WI38 (cell line): Measurements from ENCODE around the gene USP6NL.

Experiments used
- H3K4me3 ChIP-seq: 2 replicates; pipeline ENCODE4 v1.5.1; 2011; ENCODE audit warnings: low read depth, mild to moderate bottlenecking, control low read depth, low read length
- TF ChIP-seq, protein P1 (sequence below): IDR thresholded peaks from 2 replicates; pipeline ENCODE4 v1.5.1; 2012; ENCODE audit warnings: low read depth, mild to moderate bottlenecking, control low read depth, low read length

USP6NL gene

GRCh38 chr10:11509036-11509435 is 102.4 kb downstream of the USP6NL start:
- no peak overlapping the region for H3K4me3 ChIP-seq
- TF ChIP-seq, protein P1, sequence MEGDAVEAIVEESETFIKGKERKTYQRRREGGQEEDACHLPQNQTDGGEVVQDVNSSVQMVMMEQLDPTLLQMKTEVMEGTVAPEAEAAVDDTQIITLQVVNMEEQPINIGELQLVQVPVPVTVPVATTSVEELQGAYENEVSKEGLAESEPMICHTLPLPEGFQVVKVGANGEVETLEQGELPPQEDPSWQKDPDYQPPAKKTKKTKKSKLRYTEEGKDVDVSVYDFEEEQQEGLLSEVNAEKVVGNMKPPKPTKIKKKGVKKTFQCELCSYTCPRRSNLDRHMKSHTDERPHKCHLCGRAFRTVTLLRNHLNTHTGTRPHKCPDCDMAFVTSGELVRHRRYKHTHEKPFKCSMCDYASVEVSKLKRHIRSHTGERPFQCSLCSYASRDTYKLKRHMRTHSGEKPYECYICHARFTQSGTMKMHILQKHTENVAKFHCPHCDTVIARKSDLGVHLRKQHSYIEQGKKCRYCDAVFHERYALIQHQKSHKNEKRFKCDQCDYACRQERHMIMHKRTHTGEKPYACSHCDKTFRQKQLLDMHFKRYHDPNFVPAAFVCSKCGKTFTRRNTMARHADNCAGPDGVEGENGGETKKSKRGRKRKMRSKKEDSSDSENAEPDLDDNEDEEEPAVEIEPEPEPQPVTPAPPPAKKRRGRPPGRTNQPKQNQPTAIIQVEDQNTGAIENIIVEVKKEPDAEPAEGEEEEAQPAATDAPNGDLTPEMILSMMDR, result no peak

DNA sequence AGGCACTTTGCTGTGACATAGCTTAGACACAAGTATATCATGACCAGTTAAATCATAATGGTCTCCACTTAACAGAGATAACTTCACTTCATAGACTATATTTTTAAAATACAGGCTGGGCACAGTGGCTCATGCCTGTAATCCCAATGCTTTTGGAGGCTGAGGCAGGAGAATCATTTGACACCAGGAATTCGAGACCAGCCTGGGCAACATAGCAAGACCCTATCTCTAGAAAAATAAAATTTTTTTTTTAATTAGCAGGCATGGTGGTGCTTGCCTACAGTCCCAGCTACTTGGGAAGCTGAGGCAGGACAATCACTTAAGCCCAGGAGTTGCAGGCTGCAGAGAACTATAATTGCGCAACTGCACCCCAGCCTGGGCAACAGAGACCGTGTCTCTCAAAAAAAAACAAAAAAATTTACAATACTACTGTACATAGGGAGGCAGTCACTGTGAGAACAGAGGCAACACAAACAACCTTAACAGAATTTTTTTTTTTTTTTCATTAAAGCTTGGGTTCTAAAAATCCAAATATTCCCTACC is 105.1 kb downstream of the USP6NL start:
- TF ChIP-seq, protein P1, result no peak

GRCh38 chr10:11505639-11506038 is 105.8 kb downstream of the USP6NL start:
- TF ChIP-seq, protein P1, result no peak
- H3K4me3 ChIP-seq, result no peak overlapping the region

More for the DNA sequence above, 105.1 kb downstream of the USP6NL start:
- no peak overlapping the region for H3K4me3 ChIP-seq

DNA sequence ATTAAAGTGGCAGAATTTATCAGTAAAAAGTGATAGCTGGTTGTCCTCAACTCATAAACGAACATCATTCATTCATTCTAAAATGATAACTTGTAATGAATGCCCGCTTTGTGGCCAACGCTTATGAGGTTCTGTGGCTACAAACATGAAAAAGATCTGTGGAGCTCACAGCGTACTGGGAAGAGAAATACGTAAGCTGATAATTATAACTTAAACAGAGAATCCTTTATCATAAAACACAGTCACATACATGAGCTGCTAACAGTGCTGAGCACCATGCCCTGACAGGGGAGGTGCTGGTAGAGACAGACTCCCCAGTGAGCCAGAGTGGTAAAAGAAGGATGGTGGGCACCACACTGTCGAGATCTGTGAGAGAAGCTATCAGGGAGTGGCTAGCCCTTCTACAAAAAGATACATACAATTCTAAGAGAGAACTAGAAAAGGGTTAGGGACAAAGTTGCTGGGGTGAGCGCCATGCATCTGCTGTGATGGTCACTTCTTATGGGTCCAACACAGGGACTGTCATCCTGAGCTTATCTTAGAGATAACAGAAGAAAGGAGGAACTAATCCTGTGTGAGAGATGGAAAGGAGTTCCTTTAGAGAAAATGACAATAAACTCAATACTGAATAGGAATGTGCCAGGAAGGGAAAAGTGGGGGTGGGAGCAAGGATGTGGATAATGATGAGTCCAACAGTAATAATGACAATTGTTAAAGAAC is 106.7 kb downstream of the USP6NL start:
- no peak overlapping the region for H3K4me3 ChIP-seq
- TF ChIP-seq, protein P1, result no peak

GRCh38 chr10:11501600-11501999 is 109.8 kb downstream of the USP6NL start:
- TF ChIP-seq, protein P1, result no peak

DNA sequence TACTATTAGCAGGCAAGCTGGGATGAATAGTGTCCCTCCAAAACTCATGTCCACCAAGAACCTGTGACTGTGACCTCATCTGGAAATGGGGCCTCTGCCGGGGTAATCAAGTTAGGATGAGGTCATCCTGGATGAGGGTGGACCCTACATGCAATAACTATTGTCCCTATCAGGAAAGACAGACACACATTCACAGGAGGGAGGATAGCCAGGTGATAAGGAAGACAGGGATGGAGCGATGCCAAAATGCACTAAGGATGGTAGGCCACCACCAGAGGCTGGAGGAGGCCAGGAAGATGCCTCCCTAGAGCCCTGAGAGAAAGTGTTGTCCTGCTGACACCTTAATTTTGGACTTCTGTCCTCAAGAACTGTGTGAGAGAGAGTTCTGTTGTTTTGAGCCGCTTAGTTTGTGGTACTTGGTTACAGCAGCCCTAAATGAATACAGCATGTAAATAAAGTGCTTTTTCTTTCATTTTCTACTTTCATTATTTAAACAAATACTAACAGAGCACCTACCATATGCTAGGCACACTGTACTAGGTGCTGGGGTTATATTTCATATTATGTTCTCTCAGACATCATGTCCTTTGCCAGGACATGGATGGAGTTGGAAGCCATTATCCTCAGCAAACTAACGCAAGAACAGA is 111.9 kb downstream of the USP6NL start:
- TF ChIP-seq, protein P1, result no peak
- no peak overlapping the region for H3K4me3 ChIP-seq

More at GRCh38 chr10:11501600-11501999, 109.8 kb downstream of the USP6NL start:
- no peak overlapping the region for H3K4me3 ChIP-seq

GRCh38 chr10:11498399-11498798 is 113.1 kb downstream of the USP6NL start:
- no peak overlapping the region for H3K4me3 ChIP-seq
- TF ChIP-seq, protein P1, result no peak
